ENCODE measurements around the gene ENOX1. TPM values are rescaled to one million over a fixed set of nuclear protein-coding genes. Genes with fewer than 3 reads are reported as not detected.

The ENOX1 gene
- total RNA-seq, 1 donor: 7.4 TPM

- H3K4me3 ChIP-seq (ENCODE audit: low read depth, low read length): no peak overlapping the region
- no peak for DNase-seq (ENCODE audit: low read depth)
- no peak for TF ChIP-seq CTCF (IDR thresholded peaks at IDR 0.05; ENCODE audit: insufficient read depth, low read length)
Measured at GRCh38 chr13:43657485-43657884, 129.3 kb downstream of the ENOX1 start.

- DNase-seq (ENCODE audit: low read depth): no peak
- TF ChIP-seq CTCF (IDR thresholded peaks at IDR 0.05; ENCODE audit: insufficient read depth, low read length): no peak
- no peak overlapping the region for H3K4me3 ChIP-seq (ENCODE audit: low read depth, low read length)
Measured at GRCh38 chr13:43653980-43654379, 132.8 kb downstream of the ENOX1 start.

GRCh38 chr13:43653395-43653794 lies 133.4 kb downstream of the ENOX1 start:
- no peak for TF ChIP-seq CTCF (IDR thresholded peaks at IDR 0.05; ENCODE audit: insufficient read depth, low read length)
- no peak overlapping the region for H3K4me3 ChIP-seq (ENCODE audit: low read depth, low read length)
- no peak for DNase-seq (ENCODE audit: low read depth)

- no peak for DNase-seq (ENCODE audit: low read depth)
- TF ChIP-seq CTCF (IDR thresholded peaks at IDR 0.05; ENCODE audit: insufficient read depth, low read length): no peak
- H3K4me3 ChIP-seq (ENCODE audit: low read depth, low read length): no peak overlapping the region
Measured at GRCh38 chr13:43652760-43653159, 134.0 kb downstream of the ENOX1 start.

GRCh38 chr13:43650882-43651281 lies 135.9 kb downstream of the ENOX1 start:
- H3K4me3 ChIP-seq (ENCODE audit: low read depth, low read length): no peak overlapping the region
- no peak for TF ChIP-seq CTCF (IDR thresholded peaks at IDR 0.05; ENCODE audit: insufficient read depth, low read length)
- no peak for DNase-seq (ENCODE audit: low read depth)

GRCh38 chr13:43648733-43649132 lies 138.0 kb downstream of the ENOX1 start:
- no peak for DNase-seq (ENCODE audit: low read depth)
- TF ChIP-seq CTCF (IDR thresholded peaks at IDR 0.05; ENCODE audit: insufficient read depth, low read length): no peak
- no peak overlapping the region for H3K4me3 ChIP-seq (ENCODE audit: low read depth, low read length)

GRCh38 chr13:43647471-43647870 lies 139.3 kb downstream of the ENOX1 start:
- no peak for TF ChIP-seq CTCF (IDR thresholded peaks at IDR 0.05; ENCODE audit: insufficient read depth, low read length)
- no peak for DNase-seq (ENCODE audit: low read depth)

More at GRCh38 chr13:43647471-43647870, 139.3 kb downstream of the ENOX1 start:
- no peak overlapping the region for H3K4me3 ChIP-seq (ENCODE audit: low read depth, low read length)
